GM18502 (cell line): Measurements from ENCODE around the gene DMD.
A peak's percentile ranks its signal among the peaks of the same experiment; 100 is the strongest.

ENCODE experiments used
- ATAC-seq: cut with Tn5 transposase; IDR thresholded peaks from one replicate; pipeline ENCODE4 v1.9.1; 2021; ENCODE audit warnings: mild to moderate bottlenecking; ENCODE audit not compliant: unreplicated experiment, poor library complexity

DMD gene

GRCh38 chrX:31127716-31128115, 2083.6 kb downstream of the DMD start:
- ATAC-seq, result no peak

- ATAC-seq, result no peak
Observed at GRCh38 chrX:31126205-31126604, 2085.1 kb downstream of the DMD start.

GRCh38 chrX:31124536-31124935, 2086.8 kb downstream of the DMD start:
- ATAC-seq, result no peak

GRCh38 chrX:31123335-31123734, 2088.0 kb downstream of the DMD start:
- no peak for ATAC-seq

GRCh38 chrX:31117266-31117665, 2094.1 kb downstream of the DMD start:
- no peak for ATAC-seq

- no peak for ATAC-seq
Observed at GRCh38 chrX:31115398-31115797, 2096.0 kb downstream of the DMD start.

GRCh38 chrX:31114858-31115257, 2096.5 kb downstream of the DMD start:
- no peak for ATAC-seq

GRCh38 chrX:31112226-31112999, 2098.9 kb downstream of the DMD start:
- ATAC-seq, result no peak

GRCh38 chrX:31110657-31111056, 2100.7 kb downstream of the DMD start:
- no peak for ATAC-seq

- peak; percentile 87 for ATAC-seq
Observed at GRCh38 chrX:31099536-31100090, 2111.7 kb downstream of the DMD start.

GRCh38 chrX:31098079-31098478, 2113.3 kb downstream of the DMD start:
- ATAC-seq, result no peak

- ATAC-seq, result peak; percentile 17
Observed at GRCh38 chrX:31093639-31093975, 2117.7 kb downstream of the DMD start.

- ATAC-seq, result peak; percentile 79
Observed at GRCh38 chrX:31092970-31093638, 2118.2 kb downstream of the DMD start.

- ATAC-seq, result peak; percentile 3
Observed at GRCh38 chrX:31092476-31092875, 2118.9 kb downstream of the DMD start.

GRCh38 chrX:31091819-31092218, 2119.5 kb downstream of the DMD start:
- no peak for ATAC-seq

- no peak for ATAC-seq
Observed at GRCh38 chrX:31074522-31074921, 2136.8 kb downstream of the DMD start.

GRCh38 chrX:31071725-31072124, 2139.6 kb downstream of the DMD start, which contains the start of gene FTHL17:
FTHL17 (minus strand) TSS chrX:31072041; CDS start chrX:31071953, 88 bp downstream.
- no peak for ATAC-seq

- ATAC-seq, result no peak
Observed at GRCh38 chrX:31071262-31071661, 2140.1 kb downstream of the DMD start.

- ATAC-seq, result peak; percentile 77
Observed at GRCh38 chrX:31070057-31070468, 2141.3 kb downstream of the DMD start.
